ENCODE data around the gene ARHGAP19.

DNA sequence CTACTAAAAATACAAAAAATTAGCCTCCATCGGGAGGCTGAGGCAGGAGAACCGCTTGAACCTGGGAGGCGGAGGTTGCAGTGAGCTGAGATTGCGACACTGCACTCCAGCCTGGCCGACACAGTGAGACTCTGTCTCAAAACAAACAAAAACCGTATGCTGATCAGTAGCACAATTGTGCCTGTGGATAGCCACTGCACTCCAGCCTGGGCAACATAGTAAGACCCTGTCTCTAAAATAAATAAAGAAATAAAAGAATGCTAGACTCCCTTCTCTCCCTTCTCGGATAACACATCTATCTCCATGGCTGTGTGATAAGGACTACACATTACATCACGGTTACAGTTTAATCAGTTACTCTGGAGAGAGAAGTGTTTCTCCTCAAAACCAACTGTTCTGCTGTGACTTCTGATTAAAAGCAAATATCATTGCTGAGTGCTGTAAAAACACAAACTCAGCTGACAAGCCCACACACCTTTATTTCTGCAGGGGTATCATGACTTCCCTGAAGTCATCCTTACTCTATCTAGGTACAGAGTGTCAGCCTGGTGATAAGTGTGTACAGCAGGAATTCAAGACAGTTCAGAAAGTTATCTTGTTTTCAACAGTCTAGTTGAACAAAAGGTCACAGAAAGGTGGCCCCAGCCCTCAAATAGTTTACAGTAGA lies 5.3 kb upstream of the ARHGAP19 start:
- TF ChIP-seq, protein P1, sequence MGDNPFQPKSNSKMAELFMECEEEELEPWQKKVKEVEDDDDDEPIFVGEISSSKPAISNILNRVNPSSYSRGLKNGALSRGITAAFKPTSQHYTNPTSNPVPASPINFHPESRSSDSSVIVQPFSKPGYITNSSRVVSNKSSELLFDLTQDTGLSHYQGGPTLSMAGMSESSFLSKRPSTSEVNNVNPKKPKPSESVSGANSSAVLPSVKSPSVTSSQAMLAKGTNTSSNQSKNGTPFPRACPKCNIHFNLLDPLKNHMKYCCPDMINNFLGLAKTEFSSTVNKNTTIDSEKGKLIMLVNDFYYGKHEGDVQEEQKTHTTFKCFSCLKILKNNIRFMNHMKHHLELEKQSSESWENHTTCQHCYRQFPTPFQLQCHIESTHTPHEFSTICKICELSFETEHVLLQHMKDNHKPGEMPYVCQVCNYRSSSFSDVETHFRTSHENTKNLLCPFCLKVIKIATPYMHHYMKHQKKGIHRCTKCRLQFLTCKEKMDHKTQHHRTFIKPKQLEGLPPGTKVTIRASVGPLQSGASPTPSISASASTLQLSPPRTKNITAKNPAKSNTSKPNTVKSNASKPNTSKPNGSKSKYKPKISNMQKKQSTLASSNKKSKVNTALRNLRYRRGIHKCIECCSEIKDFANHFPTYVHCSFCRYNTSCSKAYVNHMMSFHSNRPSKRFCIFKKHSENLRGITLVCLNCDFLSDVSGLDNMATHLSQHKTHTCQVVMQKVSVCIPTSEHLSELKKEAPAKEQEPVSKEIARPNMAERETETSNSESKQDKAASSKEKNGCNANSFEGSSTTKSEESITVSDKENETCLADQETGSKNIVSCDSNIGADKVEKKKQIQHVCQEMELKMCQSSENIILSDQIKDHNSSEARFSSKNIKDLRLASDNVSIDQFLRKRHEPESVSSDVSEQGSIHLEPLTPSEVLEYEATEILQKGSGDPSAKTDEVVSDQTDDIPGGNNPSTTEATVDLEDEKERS (tag by site-specific recombination; IDR thresholded peaks at IDR 0.05) = no peak
- TF ChIP-seq ZNF560 (tag by site-specific recombination; IDR thresholded peaks at IDR 0.05; ENCODE audit: borderline replicate concordance) = no peak
- TF ChIP-seq, protein P2, sequence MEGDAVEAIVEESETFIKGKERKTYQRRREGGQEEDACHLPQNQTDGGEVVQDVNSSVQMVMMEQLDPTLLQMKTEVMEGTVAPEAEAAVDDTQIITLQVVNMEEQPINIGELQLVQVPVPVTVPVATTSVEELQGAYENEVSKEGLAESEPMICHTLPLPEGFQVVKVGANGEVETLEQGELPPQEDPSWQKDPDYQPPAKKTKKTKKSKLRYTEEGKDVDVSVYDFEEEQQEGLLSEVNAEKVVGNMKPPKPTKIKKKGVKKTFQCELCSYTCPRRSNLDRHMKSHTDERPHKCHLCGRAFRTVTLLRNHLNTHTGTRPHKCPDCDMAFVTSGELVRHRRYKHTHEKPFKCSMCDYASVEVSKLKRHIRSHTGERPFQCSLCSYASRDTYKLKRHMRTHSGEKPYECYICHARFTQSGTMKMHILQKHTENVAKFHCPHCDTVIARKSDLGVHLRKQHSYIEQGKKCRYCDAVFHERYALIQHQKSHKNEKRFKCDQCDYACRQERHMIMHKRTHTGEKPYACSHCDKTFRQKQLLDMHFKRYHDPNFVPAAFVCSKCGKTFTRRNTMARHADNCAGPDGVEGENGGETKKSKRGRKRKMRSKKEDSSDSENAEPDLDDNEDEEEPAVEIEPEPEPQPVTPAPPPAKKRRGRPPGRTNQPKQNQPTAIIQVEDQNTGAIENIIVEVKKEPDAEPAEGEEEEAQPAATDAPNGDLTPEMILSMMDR (tag by site-specific recombination; IDR thresholded peaks at IDR 0.05) = no peak
